HepG2 (cell line): ENCODE measurements around the gene MORN5. TPM values are rescaled to one million over a fixed set of nuclear protein-coding genes. Genes with fewer than 3 reads are reported as not detected.

Experiments used
- CBX2 ChIP-seq, 2 experiments: fragments of 200-600 bp in 1 of 2; sonication (generic); formaldehyde crosslinking in 1 of 2; IDR thresholded peaks; 2 replicates each; pipeline versions ENCODE4 v1.7.0 to v1.8.1; 2018 to 2022; ENCODE audit warnings: low read depth in 2 of 2, low read length in 1 of 2, mild to moderate bottlenecking in 1 of 2, missing genetic modification reagents in 1 of 2
- ERF ChIP-seq: IDR thresholded peaks from 2 replicates; pipeline ENCODE4 v1.6.1; 2018; ENCODE audit warnings: missing biosample characterization, missing genetic modification reagents
- FOXK2 ChIP-seq: fragments of 450-650 bp; IDR thresholded peaks from 2 replicates; pipeline ENCODE4 v1.6.1; 2016
- ISX ChIP-seq: sonication (generic); formaldehyde crosslinking; conservative IDR thresholded peaks from 2 replicates; pipeline ENCODE4 v1.5.0; 2020; ENCODE audit warnings: missing genetic modification reagents
- KAT8 ChIP-seq: IDR thresholded peaks from 2 replicates; pipeline ENCODE4 v1.6.1; 2016; ENCODE audit warnings: missing genetic modification reagents, missing compliant biosample characterization
- MED1 ChIP-seq: sonication (generic); formaldehyde crosslinking; IDR thresholded peaks from 2 replicates; pipeline ENCODE4 v1.4.0; 2020; ENCODE audit warnings: missing genetic modification reagents
- PHF8 ChIP-seq: sonication (generic); formaldehyde crosslinking; IDR thresholded peaks from 2 replicates; pipeline ENCODE4 v1.5.0; 2020; ENCODE audit warnings: missing genetic modification reagents
- PPARG ChIP-seq: conservative IDR thresholded peaks from 2 replicates; pipeline ENCODE4 v1.6.1; 2016; ENCODE audit warnings: missing biosample characterization, missing genetic modification reagents
- SALL1 ChIP-seq: sonication (generic); formaldehyde crosslinking; IDR thresholded peaks from 2 replicates; pipeline ENCODE4 v1.8.0; 2022; ENCODE audit warnings: mild to moderate bottlenecking, missing genetic modification reagents
- SMARCE1 ChIP-seq: fragments of 450-650 bp; IDR thresholded peaks from 2 replicates; pipeline ENCODE4 v1.6.1; 2017; ENCODE audit warnings: borderline replicate concordance
- SP140L ChIP-seq: sonication (generic); formaldehyde crosslinking; IDR thresholded peaks from 2 replicates; pipeline ENCODE4 v1.4.0; 2020; ENCODE audit warnings: missing genetic modification reagents, borderline replicate concordance
- TCF12 ChIP-seq, 2 experiments: fragments of 450-650 bp in 1 of 2; sonication (generic) in 1 of 2; formaldehyde crosslinking in 1 of 2; IDR thresholded peaks; 2 replicates each; pipeline versions ENCODE4 v1.6.1 to v1.8.0; 2017 to 2022; ENCODE audit warnings: antibody characterized with exemption in 1 of 2, mild to moderate bottlenecking in 1 of 2, missing genetic modification reagents in 1 of 2, moderate library complexity in 1 of 2
- ZBTB7A ChIP-seq: sonication (generic); formaldehyde crosslinking; IDR thresholded peaks from 2 replicates; pipeline ENCODE4 v1.8.0; 2022; ENCODE audit warnings: mild to moderate bottlenecking, missing genetic modification reagents
- ZNF12 ChIP-seq: sonication (generic); formaldehyde crosslinking; IDR thresholded peaks from 2 replicates; pipeline ENCODE4 v1.5.0; 2020; ENCODE audit warnings: missing genetic modification reagents
- ZNF326 ChIP-seq: sonication (generic); formaldehyde crosslinking; IDR thresholded peaks from 2 replicates; pipeline ENCODE4 v1.4.0; 2020; ENCODE audit warnings: missing genetic modification reagents, borderline replicate concordance
- ZNF431 ChIP-seq: sonication (generic); formaldehyde crosslinking; IDR thresholded peaks from 2 replicates; pipeline ENCODE4 v1.9.0; 2022; ENCODE audit warnings: missing genetic modification reagents, low read depth, mild to moderate bottlenecking, borderline replicate concordance
- ZSCAN29 ChIP-seq: sonication (generic); formaldehyde crosslinking; conservative IDR thresholded peaks from 2 replicates; pipeline ENCODE4 v1.4.0; 2020; ENCODE audit warnings: mild to moderate bottlenecking, missing genetic modification reagents
- polyA plus RNA-seq, 8 experiments: library from polyadenylated mRNA; depleted of rRNA in 3 of 8; stranded (reverse) in 7 of 8; unstranded in 1 of 8; fragments of >200 nt; fragmentation: Illumina TruSeq in 4 of 8; extraction: Trizol in 4 of 8; gene quantifications; 2 replicates each; pipeline versions ENCODE4 v1.2.1 to v1.2.3, GENCODE V29; 2011 to 2016; ENCODE audit warnings: low read depth in 4 of 8, missing spikeins in 1 of 8, mixed read lengths in 1 of 8; ENCODE audit not compliant: insufficient read depth in 1 of 8
- total RNA-seq, 5 experiments: library from RNA; depleted of rRNA; stranded (reverse); fragments of >200 nt; fragmentation: Illumina TruSeq; extraction: Trizol; gene quantifications; 2 replicates each; pipeline ENCODE4 v1.2.3, GENCODE V29; 2016; ENCODE audit warnings: low read depth in 1 of 5
- TF ChIP-seq, protein P1 (sequence below): sonication (generic); formaldehyde crosslinking; IDR thresholded peaks from 2 replicates; pipeline ENCODE4 v1.5.1; 2020; ENCODE audit warnings: mild to moderate bottlenecking, moderate library complexity, missing genetic modification reagents
- TF ChIP-seq, protein P2 (sequence below): sonication (generic); formaldehyde crosslinking; IDR thresholded peaks from 2 replicates; pipeline ENCODE4 v1.8.0; 2022; ENCODE audit warnings: missing genetic modification reagents, mild to moderate bottlenecking, inconsistent platforms, borderline replicate concordance
- TF ChIP-seq, protein P3 (sequence below): IDR thresholded peaks from 2 replicates; pipeline ENCODE4 v1.6.1; 2016
- TF ChIP-seq, protein P4 (sequence below): sonication (generic); formaldehyde crosslinking; IDR thresholded peaks from 2 replicates; pipeline ENCODE4 v1.5.1; 2020; ENCODE audit warnings: mild to moderate bottlenecking, missing genetic modification reagents, moderate library complexity

The MORN5 gene
- total and polyA plus RNA-seq, 2 of the 13 experiments (the other 11 are each of a cell fraction or from before 2014, with no cell fraction given) = not detected

DNA sequence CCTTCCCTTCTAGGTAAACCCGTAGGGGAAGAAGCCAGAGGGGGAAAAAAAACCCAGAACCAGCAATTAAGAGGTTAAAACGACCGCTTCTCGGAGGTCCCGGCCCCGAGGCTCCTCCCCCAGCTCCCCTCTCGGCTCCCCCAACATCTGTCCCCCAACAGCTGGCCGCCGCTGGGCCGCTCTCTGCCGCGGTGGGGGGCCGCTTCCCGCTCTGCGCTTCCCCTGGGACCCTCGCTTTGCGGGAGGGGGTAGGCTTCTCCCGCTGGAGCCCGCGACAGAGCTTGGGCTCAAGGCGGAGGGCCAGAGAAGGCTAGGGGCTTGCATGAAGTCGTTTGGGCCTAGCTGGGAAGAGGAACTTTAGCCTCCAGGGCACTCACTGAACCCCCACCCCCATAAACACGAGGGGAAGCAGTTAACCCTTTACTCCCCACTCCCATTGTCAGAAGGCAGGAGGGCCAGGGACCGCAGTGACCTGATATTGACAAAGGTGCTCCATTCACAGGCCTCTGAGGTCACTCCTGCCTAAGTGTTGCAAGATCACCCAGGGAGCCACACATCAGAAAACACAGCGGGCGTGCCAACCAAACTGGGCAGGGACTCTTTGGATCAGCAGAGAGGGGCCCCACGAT is 61.6 kb downstream of the MORN5 start (continued):
- TF ChIP-seq, protein P1, sequence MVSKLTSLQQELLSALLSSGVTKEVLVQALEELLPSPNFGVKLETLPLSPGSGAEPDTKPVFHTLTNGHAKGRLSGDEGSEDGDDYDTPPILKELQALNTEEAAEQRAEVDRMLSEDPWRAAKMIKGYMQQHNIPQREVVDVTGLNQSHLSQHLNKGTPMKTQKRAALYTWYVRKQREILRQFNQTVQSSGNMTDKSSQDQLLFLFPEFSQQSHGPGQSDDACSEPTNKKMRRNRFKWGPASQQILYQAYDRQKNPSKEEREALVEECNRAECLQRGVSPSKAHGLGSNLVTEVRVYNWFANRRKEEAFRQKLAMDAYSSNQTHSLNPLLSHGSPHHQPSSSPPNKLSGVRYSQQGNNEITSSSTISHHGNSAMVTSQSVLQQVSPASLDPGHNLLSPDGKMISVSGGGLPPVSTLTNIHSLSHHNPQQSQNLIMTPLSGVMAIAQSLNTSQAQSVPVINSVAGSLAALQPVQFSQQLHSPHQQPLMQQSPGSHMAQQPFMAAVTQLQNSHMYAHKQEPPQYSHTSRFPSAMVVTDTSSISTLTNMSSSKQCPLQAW = no peak
- TF ChIP-seq ISX = no peak
- TF ChIP-seq, protein P2, sequence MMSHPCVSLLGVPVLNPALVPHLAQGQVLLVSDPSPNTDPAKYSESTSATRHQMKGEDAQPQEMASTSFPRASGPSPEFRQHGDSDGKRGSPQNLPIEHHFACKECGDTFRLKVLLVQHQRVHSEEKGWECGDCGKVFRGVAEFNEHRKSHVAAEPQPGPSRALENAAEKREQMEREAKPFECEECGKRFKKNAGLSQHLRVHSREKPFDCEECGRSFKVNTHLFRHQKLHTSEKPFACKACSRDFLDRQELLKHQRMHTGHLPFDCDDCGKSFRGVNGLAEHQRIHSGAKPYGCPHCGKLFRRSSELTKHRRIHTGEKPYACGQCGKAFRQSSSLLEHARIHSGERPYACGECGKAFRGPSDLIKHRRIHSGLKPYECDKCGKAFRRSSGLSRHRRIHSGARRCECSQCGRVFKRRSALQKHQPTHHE (CRISPR knock-in tag) = no peak
- no peak for TF ChIP-seq TCF12 (IDR thresholded peaks at IDR 0.05)
- no peak for TF ChIP-seq TCF12 (CRISPR knock-in tag; IDR thresholded peaks at IDR 0.05)
- TF ChIP-seq ZSCAN29 = no peak
- TF ChIP-seq ZNF12 (CRISPR knock-in tag) = no peak
- no peak for TF ChIP-seq MED1 (CRISPR knock-in tag)
- no peak for TF ChIP-seq PPARG
- no peak for TF ChIP-seq ZNF431
- TF ChIP-seq ZNF326 (CRISPR knock-in tag) = no peak
- no peak for TF ChIP-seq KAT8 (CRISPR knock-in tag)
- TF ChIP-seq CBX2 (IDR thresholded peaks at IDR 0.05; ENCODE audit: low read depth, low read length) = no peak
- no peak for TF ChIP-seq CBX2 (CRISPR knock-in tag; IDR thresholded peaks at IDR 0.05; ENCODE audit: low read depth)
- no peak for TF ChIP-seq FOXK2
- TF ChIP-seq SALL1 = peak; percentile 29; the same call in 1 of the 2 replicates
- 0 out of 2 replicates have a peak, but pooled peaks have one; percentile 22 for TF ChIP-seq PHF8 (CRISPR knock-in tag)
- TF ChIP-seq ZBTB7A (CRISPR knock-in tag) = peak; percentile 67; the same call in 1 of the 2 replicates
- no peak for TF ChIP-seq ERF (CRISPR knock-in tag)
- TF ChIP-seq, protein P3, sequence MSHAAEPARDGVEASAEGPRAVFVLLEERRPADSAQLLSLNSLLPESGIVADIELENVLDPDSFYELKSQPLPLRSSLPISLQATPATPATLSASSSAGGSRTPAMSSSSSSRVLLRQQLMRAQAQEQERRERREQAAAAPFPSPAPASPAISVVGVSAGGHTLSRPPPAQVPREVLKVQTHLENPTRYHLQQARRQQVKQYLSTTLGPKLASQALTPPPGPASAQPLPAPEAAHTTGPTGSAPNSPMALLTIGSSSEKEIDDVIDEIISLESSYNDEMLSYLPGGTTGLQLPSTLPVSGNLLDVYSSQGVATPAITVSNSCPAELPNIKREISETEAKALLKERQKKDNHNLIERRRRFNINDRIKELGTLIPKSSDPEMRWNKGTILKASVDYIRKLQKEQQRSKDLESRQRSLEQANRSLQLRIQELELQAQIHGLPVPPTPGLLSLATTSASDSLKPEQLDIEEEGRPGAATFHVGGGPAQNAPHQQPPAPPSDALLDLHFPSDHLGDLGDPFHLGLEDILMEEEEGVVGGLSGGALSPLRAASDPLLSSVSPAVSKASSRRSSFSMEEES (CRISPR knock-in tag) = no peak
- TF ChIP-seq, protein P4, sequence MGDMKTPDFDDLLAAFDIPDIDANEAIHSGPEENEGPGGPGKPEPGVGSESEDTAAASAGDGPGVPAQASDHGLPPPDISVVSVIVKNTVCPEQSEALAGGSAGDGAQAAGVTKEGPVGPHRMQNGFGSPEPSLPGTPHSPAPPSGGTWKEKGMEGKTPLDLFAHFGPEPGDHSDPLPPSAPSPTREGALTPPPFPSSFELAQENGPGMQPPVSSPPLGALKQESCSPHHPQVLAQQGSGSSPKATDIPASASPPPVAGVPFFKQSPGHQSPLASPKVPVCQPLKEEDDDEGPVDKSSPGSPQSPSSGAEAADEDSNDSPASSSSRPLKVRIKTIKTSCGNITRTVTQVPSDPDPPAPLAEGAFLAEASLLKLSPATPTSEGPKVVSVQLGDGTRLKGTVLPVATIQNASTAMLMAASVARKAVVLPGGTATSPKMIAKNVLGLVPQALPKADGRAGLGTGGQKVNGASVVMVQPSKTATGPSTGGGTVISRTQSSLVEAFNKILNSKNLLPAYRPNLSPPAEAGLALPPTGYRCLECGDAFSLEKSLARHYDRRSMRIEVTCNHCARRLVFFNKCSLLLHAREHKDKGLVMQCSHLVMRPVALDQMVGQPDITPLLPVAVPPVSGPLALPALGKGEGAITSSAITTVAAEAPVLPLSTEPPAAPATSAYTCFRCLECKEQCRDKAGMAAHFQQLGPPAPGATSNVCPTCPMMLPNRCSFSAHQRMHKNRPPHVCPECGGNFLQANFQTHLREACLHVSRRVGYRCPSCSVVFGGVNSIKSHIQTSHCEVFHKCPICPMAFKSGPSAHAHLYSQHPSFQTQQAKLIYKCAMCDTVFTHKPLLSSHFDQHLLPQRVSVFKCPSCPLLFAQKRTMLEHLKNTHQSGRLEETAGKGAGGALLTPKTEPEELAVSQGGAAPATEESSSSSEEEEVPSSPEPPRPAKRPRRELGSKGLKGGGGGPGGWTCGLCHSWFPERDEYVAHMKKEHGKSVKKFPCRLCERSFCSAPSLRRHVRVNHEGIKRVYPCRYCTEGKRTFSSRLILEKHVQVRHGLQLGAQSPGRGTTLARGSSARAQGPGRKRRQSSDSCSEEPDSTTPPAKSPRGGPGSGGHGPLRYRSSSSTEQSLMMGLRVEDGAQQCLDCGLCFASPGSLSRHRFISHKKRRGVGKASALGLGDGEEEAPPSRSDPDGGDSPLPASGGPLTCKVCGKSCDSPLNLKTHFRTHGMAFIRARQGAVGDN (CRISPR knock-in tag) = peak; percentile 29; the same call in 1 of the 2 replicates
- TF ChIP-seq SP140L (CRISPR knock-in tag) = no peak
- TF ChIP-seq SMARCE1 = no peak
